NT2/D1 (cell line): Measurements from ENCODE around the gene KIF16B.

ENCODE experiments used
- DNase-seq: peaks from one replicate; pipeline ENCODE4 v3.0.0-alpha.2; 2011; ENCODE audit warnings: low read depth, low spot score
- H3K27me3 ChIP-seq: 2 replicates; pipeline ENCODE4 v1.6.0; 2011; ENCODE audit warnings: mild to moderate bottlenecking; ENCODE audit not compliant: insufficient read length, insufficient read depth
- H3K36me3 ChIP-seq: 2 replicates; pipeline ENCODE4 v1.6.1; 2011; ENCODE audit warnings: mild to moderate bottlenecking, low read length, mixed read lengths; ENCODE audit not compliant: insufficient read depth, insufficient read length
- H3K4me1 ChIP-seq: 2 replicates; pipeline ENCODE4 v1.5.1; 2011; ENCODE audit not compliant: insufficient read depth, insufficient read length
- H3K4me3 ChIP-seq: 2 replicates; pipeline ENCODE4 v1.5.1; 2011; ENCODE audit warnings: low read depth; ENCODE audit not compliant: insufficient read length
- H3K9ac ChIP-seq: 2 replicates; pipeline ENCODE4 v1.6.0; 2011; ENCODE audit warnings: low read depth; ENCODE audit not compliant: insufficient read length
- H3K9me3 ChIP-seq: 2 replicates; pipeline ENCODE4 v1.5.1; 2011; ENCODE audit warnings: mild to moderate bottlenecking, low read length; ENCODE audit not compliant: insufficient read depth
- SUZ12 ChIP-seq: IDR thresholded peaks from 2 replicates; pipeline ENCODE4 v1.6.1; 2011; ENCODE audit not compliant: insufficient read length, insufficient read depth; ENCODE audit errors: extremely low read depth
- YY1 ChIP-seq: IDR thresholded peaks from 2 replicates; pipeline ENCODE4 v1.6.1; 2011; ENCODE audit not compliant: insufficient read length, insufficient read depth
- ZNF274 ChIP-seq: IDR thresholded peaks from 2 replicates; pipeline ENCODE4 v1.6.1; 2011; ENCODE audit warnings: mild to moderate bottlenecking, low read depth, low read length

KIF16B gene

GRCh38 chr20:16317445-16318362 is 255.5 kb downstream of the KIF16B start:
- Histone ChIP-seq H3K9ac (no peak overlapping the region), H3K4me1 (no peaks in the 10 kb centered on the region), H3K27me3 (no peaks in the 10 kb centered on the region), H3K4me3 (no peak overlapping the region), H3K36me3 (no peaks in the 10 kb centered on the region), H3K9me3 (no peaks in the 10 kb centered on the region)
- DNase-seq = no peak
- no peak for TF ChIP-seq YY1
- no peak for TF ChIP-seq ZNF274
- no peak for TF ChIP-seq SUZ12

GRCh38 chr20:16316513-16316912 is 256.7 kb downstream of the KIF16B start:
- no peak for TF ChIP-seq ZNF274
- no peak for TF ChIP-seq YY1
- no peak for TF ChIP-seq SUZ12
- Histone ChIP-seq H3K27me3 (no peaks in the 10 kb centered on the region), H3K9me3 (no peaks in the 10 kb centered on the region), H3K9ac (no peak overlapping the region), H3K4me3 (no peak overlapping the region), H3K36me3 (no peaks in the 10 kb centered on the region), H3K4me1 (no peaks in the 10 kb centered on the region)
- no peak for DNase-seq

GRCh38 chr20:16314748-16315159 is 258.5 kb downstream of the KIF16B start:
- H3K4me1 ChIP-seq = no peaks in the 10 kb centered on the region
- H3K9me3 ChIP-seq = no peaks in the 10 kb centered on the region
- TF ChIP-seq YY1 (no peak), SUZ12 (no peak), ZNF274 (no peak)
- DNase-seq = no peak
- no peaks in the 10 kb centered on the region for H3K36me3 ChIP-seq
- no peaks in the 10 kb centered on the region for H3K27me3 ChIP-seq
- no peak overlapping the region for H3K4me3 ChIP-seq
- H3K9ac ChIP-seq = no peak overlapping the region

- H3K9me3 ChIP-seq = no peaks in the 10 kb centered on the region
- DNase-seq = no peak
- no peaks in the 10 kb centered on the region for H3K36me3 ChIP-seq
- TF ChIP-seq YY1 (no peak), ZNF274 (no peak), SUZ12 (no peak)
- H3K4me1 ChIP-seq = no peaks in the 10 kb centered on the region
- H3K4me3 ChIP-seq = no peak overlapping the region
- no peak overlapping the region for H3K9ac ChIP-seq
- no peaks in the 10 kb centered on the region for H3K27me3 ChIP-seq
Observed at GRCh38 chr20:16314320-16314719, 258.9 kb downstream of the KIF16B start.

DNA sequence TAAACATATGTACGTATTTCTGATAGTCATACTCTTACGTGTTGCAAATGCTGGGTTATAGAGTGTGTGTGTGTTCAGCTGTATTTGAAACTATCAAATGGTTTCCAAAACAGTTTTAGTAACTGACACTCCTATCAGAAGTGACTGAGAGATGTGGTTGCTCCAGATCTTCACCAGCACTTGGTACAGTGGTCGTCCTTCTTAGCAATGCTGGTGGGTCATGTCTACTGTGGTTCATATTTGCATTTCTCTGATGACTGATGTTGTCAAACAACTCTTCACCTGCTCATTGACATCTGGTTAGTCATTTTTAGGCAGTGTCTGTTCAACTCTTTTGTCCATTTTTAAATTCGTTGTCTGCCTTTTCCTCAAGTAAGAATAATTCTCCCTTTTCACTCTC is 259.3 kb downstream of the KIF16B start:
- H3K9ac ChIP-seq = no peak overlapping the region
- H3K4me3 ChIP-seq = no peak overlapping the region
- no peaks in the 10 kb centered on the region for H3K36me3 ChIP-seq
- no peak for DNase-seq
- no peaks in the 10 kb centered on the region for H3K27me3 ChIP-seq
- no peaks in the 10 kb centered on the region for H3K9me3 ChIP-seq
- H3K4me1 ChIP-seq = no peaks in the 10 kb centered on the region
- TF ChIP-seq YY1 (no peak), ZNF274 (no peak), SUZ12 (no peak)

GRCh38 chr20:16312998-16313397 is 260.2 kb downstream of the KIF16B start:
- TF ChIP-seq SUZ12 = no peak
- no peak for TF ChIP-seq ZNF274
- no peak for TF ChIP-seq YY1
- no peaks in the 10 kb centered on the region for H3K4me1 ChIP-seq
- no peak for DNase-seq
- H3K9ac ChIP-seq = no peak overlapping the region
- no peaks in the 10 kb centered on the region for H3K9me3 ChIP-seq
- no peak overlapping the region for H3K4me3 ChIP-seq
- H3K36me3 ChIP-seq = no peaks in the 10 kb centered on the region
- H3K27me3 ChIP-seq = no peaks in the 10 kb centered on the region

- TF ChIP-seq ZNF274 = no peak
- no peak for TF ChIP-seq YY1
- TF ChIP-seq SUZ12 = no peak
- Histone ChIP-seq H3K27me3 (no peaks in the 10 kb centered on the region), H3K4me3 (no peak overlapping the region), H3K9ac (no peak overlapping the region), H3K9me3 (no peaks in the 10 kb centered on the region), H3K4me1 (no peaks in the 10 kb centered on the region), H3K36me3 (no peaks in the 10 kb centered on the region)
- DNase-seq = no peak
Observed at GRCh38 chr20:16311756-16312155, 261.5 kb downstream of the KIF16B start.
